CD4-positive, CD25-positive, alpha-beta regulatory T cell (primary cell): ENCODE data around the gene KMT5C. TPM values are rescaled to one million over a fixed set of nuclear protein-coding genes. Genes with fewer than 3 reads are reported as not detected.

Experiments
- ATAC-seq, 2 donors: fragments of 150-1000 bp; cut with Tn5 transposase; one replicate each; pipeline ENCODE4 v1.10.0; 2021; ENCODE audit warnings: low read depth in 2 of 2, moderate number of reproducible peaks in 2 of 2, moderate library complexity in 1 of 2
- DNase-seq, 3 donors: peaks; one replicate each; pipeline versions ENCODE4 v3.0.0 to v3.0.0-alpha.2; 2012 to 2022; ENCODE audit warnings: mixed read lengths in 1 of 3
- H3K27ac ChIP-seq: one replicate; pipeline ENCODE4 v1.7.0; 2013; ENCODE audit warnings: mild to moderate bottlenecking, low read length; ENCODE audit not compliant: insufficient read depth, poor library complexity, severe bottlenecking
- H3K27me3 ChIP-seq: one replicate; pipeline ENCODE4 v1.7.0; 2013; ENCODE audit warnings: low read length; ENCODE audit not compliant: control insufficient read depth, insufficient read depth
- H3K36me3 ChIP-seq: one replicate; pipeline ENCODE4 v1.7.0; 2013; ENCODE audit warnings: mild to moderate bottlenecking, low read length, moderate library complexity; ENCODE audit not compliant: control insufficient read depth, insufficient read depth
- H3K4me1 ChIP-seq: 2 replicates; pipeline ENCODE4 v1.7.0; 2013; ENCODE audit warnings: mild to moderate bottlenecking, low read length; ENCODE audit not compliant: insufficient read depth, control insufficient read depth, poor library complexity, severe bottlenecking
- H3K4me3 ChIP-seq: one replicate; pipeline ENCODE4 v1.7.0; 2013; ENCODE audit warnings: low read depth, mild to moderate bottlenecking, low read length, moderate library complexity
- H3K9me3 ChIP-seq, 2 experiments: 1 replicate in 1 of 2; 2 replicates in 1 of 2; pipeline ENCODE4 v1.7.0; 2013; ENCODE audit warnings: low read length in 2 of 2, mild to moderate bottlenecking in 1 of 2, moderate library complexity in 1 of 2; ENCODE audit not compliant: control insufficient read depth in 2 of 2
- H3K27ac Mint-ChIP-seq, 3 donors: one replicate each; pipeline ENCODE4 v1.8.0; 2020 to 2022; ENCODE audit warnings: mild to moderate bottlenecking in 3 of 3, mixed read lengths in 3 of 3, moderate library complexity in 2 of 3
- H3K27me3 Mint-ChIP-seq: one replicate; pipeline ENCODE4 v1.8.0; 2022; ENCODE audit warnings: mild to moderate bottlenecking, mixed read lengths
- H3K36me3 Mint-ChIP-seq: one replicate; pipeline ENCODE4 v1.8.0; 2020; ENCODE audit warnings: mixed read lengths
- H3K4me1 Mint-ChIP-seq, 4 donors: one replicate each; pipeline ENCODE4 v1.8.0; 2020 to 2022; ENCODE audit warnings: mixed read lengths in 4 of 4, mild to moderate bottlenecking in 1 of 4
- H3K4me3 Mint-ChIP-seq, 4 donors: one replicate each; pipeline ENCODE4 v1.8.0; 2020 to 2022; ENCODE audit warnings: mild to moderate bottlenecking in 4 of 4, mixed read lengths in 4 of 4, moderate library complexity in 3 of 4
- H3K9me3 Mint-ChIP-seq, 7 donors: one replicate each; pipeline ENCODE4 v1.8.0; 2020 to 2022; ENCODE audit warnings: mixed read lengths in 7 of 7, mild to moderate bottlenecking in 3 of 7, moderate library complexity in 2 of 7
- polyA plus RNA-seq, 4 donors: library from polyadenylated mRNA; unstranded; fragments of 300-500 nt; fragmentation: Illumina TruSeq; gene quantifications; one replicate each; pipeline ENCODE4 v1.2.3, GENCODE V29; 2021
- total RNA-seq: library from RNA; stranded (reverse); gene quantifications from one replicate; pipeline ENCODE4 v1.2.3, GENCODE V29; 2022

Gene KMT5C
- total and polyA plus RNA-seq, 5 donors from 2014 or later = 0.98 to 69.6 (median 1.2) TPM

- no peak for DNase-seq
- H3K9me3 Mint-ChIP-seq = no peaks in the 10 kb centered on the region
- no peaks in the 10 kb centered on the region for H3K36me3 ChIP-seq
- no peaks in the 10 kb centered on the region for H3K27me3 ChIP-seq
- H3K4me3 ChIP-seq = no peak overlapping the region
- H3K4me1 ChIP-seq = no peaks in the 10 kb centered on the region
- no peak overlapping the region for H3K4me3 Mint-ChIP-seq
- no peak overlapping the region for H3K27ac Mint-ChIP-seq
- no peak overlapping the region for H3K27ac ChIP-seq
- peaks cover 5% of the 10 kb centered on the region for H3K27me3 Mint-ChIP-seq
- H3K4me1 Mint-ChIP-seq = no peaks in the 10 kb centered on the region
- no peaks in the 10 kb centered on the region for H3K9me3 ChIP-seq
- ATAC-seq = no peak
- no peaks in the 10 kb centered on the region for H3K36me3 Mint-ChIP-seq
Observed at GRCh38 chr19:55311397-55311796, 28.3 kb upstream of the KMT5C start.

- no peak overlapping the region for H3K27ac Mint-ChIP-seq
- Histone ChIP-seq H3K27me3 (no peaks in the 10 kb centered on the region), H3K4me3 (no peak overlapping the region), H3K9me3 (no peaks in the 10 kb centered on the region), H3K36me3 (no peaks in the 10 kb centered on the region), H3K27ac (no peak overlapping the region), H3K4me1 (no peaks in the 10 kb centered on the region)
- ATAC-seq (no peak), DNase-seq (no peak)
- H3K9me3 Mint-ChIP-seq = no peaks in the 10 kb centered on the region
- H3K36me3 Mint-ChIP-seq = no peaks in the 10 kb centered on the region
- peaks cover 5% of the 10 kb centered on the region for H3K27me3 Mint-ChIP-seq
- no peak overlapping the region for H3K4me3 Mint-ChIP-seq
- H3K4me1 Mint-ChIP-seq = no peaks in the 10 kb centered on the region
Observed at GRCh38 chr19:55311797-55312196, 27.9 kb upstream of the KMT5C start.

GRCh38 chr19:55312621-55313512, 26.8 kb upstream of the KMT5C start:
- DNase-seq = no peak
- Histone ChIP-seq H3K4me1 (no peaks in the 10 kb centered on the region), H3K27ac (no peak overlapping the region), H3K27me3 (no peaks in the 10 kb centered on the region), H3K9me3 (no peaks in the 10 kb centered on the region), H3K36me3 (no peaks in the 10 kb centered on the region), H3K4me3 (no peak overlapping the region)
- Mint-ChIP-seq H3K4me3 (no peak overlapping the region), H3K9me3 (no peaks in the 10 kb centered on the region), H3K36me3 (no peaks in the 10 kb centered on the region), H3K27ac (no peak overlapping the region), H3K27me3 (peaks cover 5% of the 10 kb centered on the region), H3K4me1 (no peaks in the 10 kb centered on the region)
- ATAC-seq = no peak

- H3K36me3 ChIP-seq = no peaks in the 10 kb centered on the region
- no peak overlapping the region for H3K4me3 ChIP-seq
- Mint-ChIP-seq H3K4me3 (no peak overlapping the region), H3K9me3 (no peaks in the 10 kb centered on the region), H3K36me3 (no peaks in the 10 kb centered on the region), H3K4me1 (no peaks in the 10 kb centered on the region), H3K27ac (no peak overlapping the region), H3K27me3 (peaks cover 5% of the 10 kb centered on the region)
- H3K4me1 ChIP-seq = no peaks in the 10 kb centered on the region
- no peaks in the 10 kb centered on the region for H3K27me3 ChIP-seq
- ATAC-seq (no peak), DNase-seq (no peak)
- H3K9me3 ChIP-seq = no peaks in the 10 kb centered on the region
- H3K27ac ChIP-seq = no peak overlapping the region
Observed at GRCh38 chr19:55314396-55314795, 25.3 kb upstream of the KMT5C start.

- Mint-ChIP-seq H3K4me1 (no peaks in the 10 kb centered on the region), H3K27me3 (peaks cover 9% of the 10 kb centered on the region), H3K27ac (no peak overlapping the region), H3K9me3 (no peaks in the 10 kb centered on the region), H3K36me3 (no peaks in the 10 kb centered on the region), H3K4me3 (no peak overlapping the region)
- no peaks in the 10 kb centered on the region for H3K4me1 ChIP-seq
- H3K27ac ChIP-seq = no peak overlapping the region
- no peak overlapping the region for H3K4me3 ChIP-seq
- no peaks in the 10 kb centered on the region for H3K36me3 ChIP-seq
- H3K27me3 ChIP-seq = no peaks in the 10 kb centered on the region
- DNase-seq (no peak), ATAC-seq (no peak)
- H3K9me3 ChIP-seq = no peaks in the 10 kb centered on the region
Observed at GRCh38 chr19:55315956-55316525, 23.6 kb upstream of the KMT5C start.

- Mint-ChIP-seq H3K4me3 (no peak overlapping the region), H3K9me3 (no peaks in the 10 kb centered on the region), H3K4me1 (no peaks in the 10 kb centered on the region), H3K27me3 (peaks cover 11% of the 10 kb centered on the region), H3K27ac (no peak overlapping the region), H3K36me3 (no peaks in the 10 kb centered on the region)
- no peak overlapping the region for H3K4me3 ChIP-seq
- H3K36me3 ChIP-seq = no peaks in the 10 kb centered on the region
- H3K27me3 ChIP-seq = no peaks in the 10 kb centered on the region
- H3K27ac ChIP-seq = no peak overlapping the region
- no peaks in the 10 kb centered on the region for H3K9me3 ChIP-seq
- H3K4me1 ChIP-seq = no peaks in the 10 kb centered on the region
- DNase-seq = no peak
- no peak for ATAC-seq
Observed at GRCh38 chr19:55316646-55317045, 23.0 kb upstream of the KMT5C start.

GRCh38 chr19:55319785-55320184, 19.9 kb upstream of the KMT5C start:
- H3K9me3 Mint-ChIP-seq = no peaks in the 10 kb centered on the region
- Histone ChIP-seq H3K27ac (no peak overlapping the region), H3K4me3 (no peak overlapping the region), H3K36me3 (no peaks in the 10 kb centered on the region), H3K27me3 (no peaks in the 10 kb centered on the region), H3K9me3 (no peaks in the 10 kb centered on the region), H3K4me1 (no peaks in the 10 kb centered on the region)
- no peaks in the 10 kb centered on the region for H3K36me3 Mint-ChIP-seq
- H3K4me1 Mint-ChIP-seq = no peaks in the 10 kb centered on the region
- H3K27ac Mint-ChIP-seq = no peak overlapping the region
- H3K27me3 Mint-ChIP-seq = peaks cover 18% of the 10 kb centered on the region
- DNase-seq (no peak), ATAC-seq (no peak)
- no peak overlapping the region for H3K4me3 Mint-ChIP-seq
